GM12878 (cell line): ENCODE measurements around the gene ATP6V0D1. TPM values are rescaled to one million over a fixed set of nuclear protein-coding genes. Genes with fewer than 3 reads are reported as not detected.
A peak's percentile ranks its signal among the peaks of the same experiment; 100 is the strongest.

Experiments
- ATAC-seq: fragments of 200-7000 bp; cut with Tn5 transposase; 3 replicates; pipeline ENCODE4 v1.9.1; 2020; ENCODE audit warnings: mild to moderate bottlenecking, moderate library complexity
- BruUV-seq: library from RNA; stranded (reverse); fragments of 400-500 nt; replicated peaks from 2 replicates; lab custom pipeline; 2021; lab: Mats Ljungman, UMichigan
- CTCF ChIA-PET: fragments of 300-600 bp; sonication (Branson Sonifier 250); formaldehyde crosslinking; extraction: SDS; loops from one replicate; lab custom pipeline; 2021; ENCODE audit warnings: inconsistent platforms; lab: Yijun Ruan, JAX
- POLR2A ChIA-PET: fragments of 350-600 bp; formaldehyde crosslinking; extraction: SDS; loops from one replicate; lab custom pipeline; 2021; ENCODE audit warnings: inconsistent platforms; lab: Charles Lee
- RAD21 ChIA-PET: fragments of 300-600 bp; sonication (Branson Sonifier 250); formaldehyde crosslinking; loops from one replicate; lab custom pipeline; 2023; ENCODE audit warnings: antibody characterized with exemption; ENCODE audit not compliant: unreplicated experiment; lab: Charles Lee
- SMC1A ChIA-PET: fragments of 300-600 bp; sonication (Branson Sonifier 250); formaldehyde crosslinking; loops from one replicate; lab custom pipeline; 2023; ENCODE audit not compliant: unreplicated experiment, uncharacterized antibody; lab: Charles Lee
- DNase-seq: peaks from one replicate; pipeline ENCODE4 v3.0.0-alpha.2; 2011; ENCODE audit warnings: low read depth, low spot score
- FAIRE-seq: peaks from 3 replicates; lab custom pipeline; 2011; peaks lifted over from hg19 to GRCh38; lab: Jason Lieb, UNC
- H2AFZ ChIP-seq: 2 replicates; pipeline ENCODE4 v1.6.0; 2011; ENCODE audit warnings: low read depth, low read length, control low read depth; ENCODE audit not compliant: control insufficient read depth
- H3K27ac ChIP-seq: 2 replicates; pipeline ENCODE4 v1.5.1; 2011; ENCODE audit warnings: control low read depth; ENCODE audit not compliant: control insufficient read depth, insufficient read depth
- H3K27me3 ChIP-seq, 2 experiments: replicated peaks in 1 of 2; 2 replicates each; pipeline versions ENCODE4 v1.6.0 to v1.6.1; 2011; ENCODE audit warnings: low read length in 1 of 2; ENCODE audit not compliant: control insufficient read depth in 2 of 2, insufficient read depth in 2 of 2
- H3K36me3 ChIP-seq, 2 experiments: 2 replicates each; pipeline ENCODE4 v1.5.1; 2011; ENCODE audit warnings: low read length in 1 of 2; ENCODE audit not compliant: control insufficient read depth in 2 of 2, insufficient read depth in 2 of 2
- H3K4me1 ChIP-seq: 2 replicates; pipeline ENCODE4 v1.6.1; 2011; ENCODE audit warnings: mild to moderate bottlenecking, low read length, moderate library complexity, mixed read lengths; ENCODE audit not compliant: control insufficient read depth, insufficient read depth
- H3K4me2 ChIP-seq: 2 replicates; pipeline ENCODE4 v1.6.0; 2011; ENCODE audit warnings: control low read depth; ENCODE audit not compliant: control insufficient read depth, insufficient read depth
- H3K4me3 ChIP-seq: fragments of 200-600 bp; sonication (generic); 2 replicates; pipeline ENCODE4 v1.5.1; 2016
- H3K79me2 ChIP-seq: 2 replicates; pipeline ENCODE4 v1.6.0; 2011; ENCODE audit warnings: low read length; ENCODE audit not compliant: control insufficient read depth, insufficient read depth
- H3K9ac ChIP-seq: 2 replicates; pipeline ENCODE4 v1.8.0; 2011; ENCODE audit warnings: low read length, control low read depth, mixed read lengths; ENCODE audit not compliant: control insufficient read depth, insufficient read depth
- H3K9me3 ChIP-seq: replicated peaks from 3 replicates; pipeline ENCODE4 v1.5.1; 2011; ENCODE audit warnings: mild to moderate bottlenecking, low read length; ENCODE audit not compliant: control insufficient read depth, insufficient read depth
- H4K20me1 ChIP-seq: 2 replicates; pipeline ENCODE4 v1.6.0; 2011; ENCODE audit not compliant: control insufficient read depth, insufficient read depth
- CHD2 ChIP-seq: IDR thresholded peaks from 2 replicates; pipeline ENCODE4 v1.6.1; 2011; ENCODE audit warnings: low read depth, low read length, improper control_type of control experiment, borderline replicate concordance
- DPF2 ChIP-seq: fragments of 450-650 bp; IDR thresholded peaks from 2 replicates; pipeline ENCODE4 v1.6.1; 2017; ENCODE audit warnings: mild to moderate bottlenecking
- HCFC1 ChIP-seq: fragments of 150-350 bp; IDR thresholded peaks from 2 replicates; pipeline ENCODE4 v1.6.1; 2014; ENCODE audit warnings: low read length
- HDGF ChIP-seq: fragments of 450-650 bp; IDR thresholded peaks from 2 replicates; pipeline ENCODE4 v1.6.1; 2016; ENCODE audit warnings: antibody characterized with exemption
- IKZF1 ChIP-seq: fragments of 450-650 bp; conservative IDR thresholded peaks from 2 replicates; pipeline ENCODE4 v1.6.1; 2017; ENCODE audit warnings: antibody characterized with exemption, mild to moderate bottlenecking
- LARP7 ChIP-seq: fragments of 450-650 bp; IDR thresholded peaks from 2 replicates; pipeline ENCODE4 v1.6.1; 2017; ENCODE audit warnings: mild to moderate bottlenecking
- NBN ChIP-seq: fragments of 450-650 bp; IDR thresholded peaks from 2 replicates; pipeline ENCODE4 v1.6.1; 2016
- PAX8 ChIP-seq: fragments of 450-650 bp; IDR thresholded peaks from 2 replicates; pipeline ENCODE4 v1.6.1; 2017; ENCODE audit warnings: mild to moderate bottlenecking, moderate library complexity
- POLR2A ChIP-seq: IDR thresholded peaks from 2 replicates; pipeline ENCODE4 v1.6.1; 2011; ENCODE audit warnings: low read depth, mild to moderate bottlenecking, low read length
- POLR2AphosphoS2 ChIP-seq: IDR thresholded peaks from 2 replicates; pipeline ENCODE4 v1.6.1; 2011; ENCODE audit warnings: low read depth, mild to moderate bottlenecking, low read length, improper control_type of control experiment, moderate library complexity
- RB1 ChIP-seq: fragments of 450-650 bp; formaldehyde crosslinking; IDR thresholded peaks from 2 replicates; pipeline ENCODE4 v1.6.1; 2017; ENCODE audit warnings: mild to moderate bottlenecking, borderline replicate concordance
- SIN3A ChIP-seq: IDR thresholded peaks from 2 replicates; pipeline ENCODE4 v1.6.1; 2012; ENCODE audit warnings: low read depth, low read length, improper control_type of control experiment
- STAT1 ChIP-seq: fragments of 450-650 bp; conservative IDR thresholded peaks from 2 replicates; pipeline ENCODE4 v1.6.1; 2014; ENCODE audit warnings: antibody characterized with exemption, mild to moderate bottlenecking
- STAT3 ChIP-seq: IDR thresholded peaks from 2 replicates; pipeline ENCODE4 v1.6.1; 2011; ENCODE audit warnings: low read depth, low read length, improper control_type of control experiment
- SUPT20H ChIP-seq: IDR thresholded peaks from 2 replicates; pipeline ENCODE4 v1.6.1; 2011; ENCODE audit warnings: low read depth, mild to moderate bottlenecking, low read length, moderate library complexity, borderline replicate concordance; ENCODE audit not compliant: control insufficient read depth
- SUZ12 ChIP-seq: fragments of 200-600 bp; sonication (generic); IDR thresholded peaks from one replicate; pipeline ENCODE4 v1.6.1; 2018; ENCODE audit warnings: antibody characterized with exemption, mild to moderate bottlenecking; ENCODE audit not compliant: unreplicated experiment
- ZNF622 ChIP-seq: fragments of 450-650 bp; IDR thresholded peaks from 2 replicates; pipeline ENCODE4 v1.6.1; 2017; ENCODE audit warnings: mild to moderate bottlenecking, inconsistent platforms
- WGBS: methylation state at CpG from one replicate; pipeline ENCODE4 v1.1.6; 2016; ENCODE audit warnings: low lambda C conversion rate; ENCODE audit not compliant: insufficient replicate concordance, insufficient coverage; ENCODE audit errors: missing lambda C conversion rate; 5-methylcytosine and 5-hydroxymethylcytosine counted together
- in situ Hi-C: fragments of 300-500 bp; cut with MboI; formaldehyde crosslinking; loops from 9 replicates; pipeline ENCODE4 v1.14.3; 2018; ENCODE audit warnings: mixed read lengths
- intact Hi-C: fragments of 100-400 bp; cut with micrococcal nuclease; formaldehyde crosslinking; loops from one replicate; pipeline ENCODE4 v1.14.2; 2022; ENCODE audit not compliant: unreplicated experiment
- polyA plus RNA-seq, 11 experiments: library from polyadenylated mRNA; depleted of rRNA in 4 of 11; unstranded in 6 of 11; stranded (reverse) in 5 of 11; fragments of >200 nt; fragmentation: Nextera tagmentation in 4 of 11; fragmentation: Illumina TruSeq in 1 of 11; extraction: Ambion mirVana in 4 of 11; extraction: Trizol in 1 of 11; gene quantifications; 1 replicate in 1 of 11; 2 replicates in 10 of 11; pipeline versions ENCODE4 v1.2.1 to v1.2.3, GENCODE V29; 2011 to 2016; ENCODE audit warnings: inconsistent platforms in 2 of 11, missing spikeins in 2 of 11, low read depth in 1 of 11
- total RNA-seq, 4 experiments: library from RNA; depleted of rRNA in 3 of 4; stranded (reverse); fragments of >200 nt in 3 of 4; fragmentation: Illumina TruSeq in 1 of 4; extraction: Trizol in 1 of 4; gene quantifications; 2 replicates each; pipeline versions ENCODE4 v1.2.1 to v1.2.3, GENCODE V29; 2013 to 2021
- TF ChIP-seq, protein P1 (sequence below): IDR thresholded peaks from 2 replicates; pipeline ENCODE4 v1.6.1; 2012; ENCODE audit warnings: low read depth, low read length, improper control_type of control experiment
- TF ChIP-seq, protein P2 (sequence below): IDR thresholded peaks from 2 replicates; pipeline ENCODE4 v1.6.1; 2012; ENCODE audit warnings: low read depth, low read length, improper control_type of control experiment
- TF ChIP-seq, protein P3 (sequence below): fragments of 450-650 bp; IDR thresholded peaks from 2 replicates; pipeline ENCODE4 v1.6.1; 2018; ENCODE audit warnings: mild to moderate bottlenecking, low read depth, moderate library complexity; ENCODE audit not compliant: partially characterized antibody

The ATP6V0D1 gene
- total and polyA plus RNA-seq, 10 of the 15 experiments (the other 5 are each of a cell fraction or from before 2014, with no cell fraction given) = 28.1 to 141 (median 70.3) TPM

DNA sequence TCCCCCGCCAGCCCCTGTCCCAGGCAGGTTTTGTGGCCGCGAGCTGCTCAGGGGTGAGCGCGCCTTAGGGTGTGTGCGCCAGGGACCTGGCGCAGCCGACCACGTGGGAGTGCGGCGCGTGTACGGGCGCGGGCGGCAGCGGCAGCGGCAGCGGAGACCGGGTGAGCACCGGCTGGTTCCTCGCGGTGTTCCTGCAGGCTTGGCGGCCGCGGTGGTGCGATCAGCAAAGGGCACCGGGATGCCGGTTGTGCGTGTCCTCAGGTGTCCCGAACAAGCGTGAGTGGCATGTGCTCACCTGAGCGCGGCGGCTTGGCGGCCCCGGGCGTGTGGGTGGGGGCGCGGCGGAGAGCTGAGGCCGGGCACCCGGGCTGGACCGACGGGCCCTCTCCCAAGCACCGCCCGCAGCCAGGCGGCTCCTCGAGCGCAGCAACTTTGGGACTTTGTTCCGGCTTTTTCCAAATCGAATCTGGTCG, 50.4 kb downstream of the ATP6V0D1 start (continued):
- no peak for TF ChIP-seq ZNF622
- peak; percentile 34 for TF ChIP-seq IKZF1
- TF ChIP-seq SUZ12 = peak; percentile 96
- TF ChIP-seq, protein P1, sequence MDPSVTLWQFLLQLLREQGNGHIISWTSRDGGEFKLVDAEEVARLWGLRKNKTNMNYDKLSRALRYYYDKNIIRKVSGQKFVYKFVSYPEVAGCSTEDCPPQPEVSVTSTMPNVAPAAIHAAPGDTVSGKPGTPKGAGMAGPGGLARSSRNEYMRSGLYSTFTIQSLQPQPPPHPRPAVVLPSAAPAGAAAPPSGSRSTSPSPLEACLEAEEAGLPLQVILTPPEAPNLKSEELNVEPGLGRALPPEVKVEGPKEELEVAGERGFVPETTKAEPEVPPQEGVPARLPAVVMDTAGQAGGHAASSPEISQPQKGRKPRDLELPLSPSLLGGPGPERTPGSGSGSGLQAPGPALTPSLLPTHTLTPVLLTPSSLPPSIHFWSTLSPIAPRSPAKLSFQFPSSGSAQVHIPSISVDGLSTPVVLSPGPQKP = no peak
- TF ChIP-seq LARP7 = no peak
- no peak for TF ChIP-seq STAT3
- TF ChIP-seq, protein P2, sequence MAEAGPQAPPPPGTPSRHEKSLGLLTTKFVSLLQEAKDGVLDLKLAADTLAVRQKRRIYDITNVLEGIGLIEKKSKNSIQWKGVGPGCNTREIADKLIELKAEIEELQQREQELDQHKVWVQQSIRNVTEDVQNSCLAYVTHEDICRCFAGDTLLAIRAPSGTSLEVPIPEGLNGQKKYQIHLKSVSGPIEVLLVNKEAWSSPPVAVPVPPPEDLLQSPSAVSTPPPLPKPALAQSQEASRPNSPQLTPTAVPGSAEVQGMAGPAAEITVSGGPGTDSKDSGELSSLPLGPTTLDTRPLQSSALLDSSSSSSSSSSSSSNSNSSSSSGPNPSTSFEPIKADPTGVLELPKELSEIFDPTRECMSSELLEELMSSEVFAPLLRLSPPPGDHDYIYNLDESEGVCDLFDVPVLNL = no peak

DNA sequence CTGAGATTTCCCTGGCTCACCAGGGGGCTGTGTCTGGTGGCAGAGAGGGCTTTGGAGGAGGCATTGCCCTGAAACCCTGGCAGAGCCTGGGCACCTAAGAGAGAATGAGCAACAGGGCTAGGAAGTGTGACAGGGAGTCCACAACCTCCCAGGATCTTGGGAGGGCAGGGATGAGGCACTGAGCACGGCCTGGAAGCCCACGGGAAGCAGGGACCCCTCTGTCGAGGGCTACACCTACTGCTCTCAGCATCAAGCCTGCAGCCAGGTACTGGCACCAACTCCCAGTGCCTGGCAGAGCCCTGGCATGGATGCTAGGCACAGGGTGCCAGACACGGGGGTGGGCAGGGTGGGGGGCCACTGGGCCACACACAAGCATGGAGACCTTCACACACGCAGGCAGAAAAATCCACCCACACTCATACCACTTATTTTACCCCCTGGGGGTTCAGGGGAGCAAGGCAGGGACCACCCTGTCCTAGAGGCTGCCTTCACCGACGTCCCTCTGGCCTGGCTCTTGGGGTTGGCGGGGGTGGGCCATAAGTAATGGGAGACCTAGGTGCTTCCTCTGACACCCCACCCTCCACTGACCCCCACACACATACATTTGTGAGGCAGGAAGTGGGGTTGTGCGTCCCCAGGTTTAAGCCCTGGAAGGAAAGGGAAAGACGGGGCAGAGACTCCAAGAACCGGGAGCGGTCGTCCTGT, 51.0 kb downstream of the ATP6V0D1 start:
- no peak overlapping the region for H3K9ac ChIP-seq
- TF ChIP-seq STAT1 = no peak
- TF ChIP-seq CHD2 = no peak
- no peak for TF ChIP-seq IKZF1
- no peak for TF ChIP-seq SUPT20H
- TF ChIP-seq, protein P3, sequence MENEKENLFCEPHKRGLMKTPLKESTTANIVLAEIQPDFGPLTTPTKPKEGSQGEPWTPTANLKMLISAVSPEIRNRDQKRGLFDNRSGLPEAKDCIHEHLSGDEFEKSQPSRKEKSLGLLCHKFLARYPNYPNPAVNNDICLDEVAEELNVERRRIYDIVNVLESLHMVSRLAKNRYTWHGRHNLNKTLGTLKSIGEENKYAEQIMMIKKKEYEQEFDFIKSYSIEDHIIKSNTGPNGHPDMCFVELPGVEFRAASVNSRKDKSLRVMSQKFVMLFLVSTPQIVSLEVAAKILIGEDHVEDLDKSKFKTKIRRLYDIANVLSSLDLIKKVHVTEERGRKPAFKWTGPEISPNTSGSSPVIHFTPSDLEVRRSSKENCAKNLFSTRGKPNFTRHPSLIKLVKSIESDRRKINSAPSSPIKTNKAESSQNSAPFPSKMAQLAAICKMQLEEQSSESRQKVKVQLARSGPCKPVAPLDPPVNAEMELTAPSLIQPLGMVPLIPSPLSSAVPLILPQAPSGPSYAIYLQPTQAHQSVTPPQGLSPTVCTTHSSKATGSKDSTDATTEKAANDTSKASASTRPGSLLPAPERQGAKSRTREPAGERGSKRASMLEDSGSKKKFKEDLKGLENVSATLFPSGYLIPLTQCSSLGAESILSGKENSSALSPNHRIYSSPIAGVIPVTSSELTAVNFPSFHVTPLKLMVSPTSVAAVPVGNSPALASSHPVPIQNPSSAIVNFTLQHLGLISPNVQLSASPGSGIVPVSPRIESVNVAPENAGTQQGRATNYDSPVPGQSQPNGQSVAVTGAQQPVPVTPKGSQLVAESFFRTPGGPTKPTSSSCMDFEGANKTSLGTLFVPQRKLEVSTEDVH = no peak
- no peak for TF ChIP-seq HCFC1
- TF ChIP-seq RB1 = no peak
- TF ChIP-seq HDGF = no peak
- TF ChIP-seq DPF2 = no peak
- TF ChIP-seq NBN = no peak
- no peak for TF ChIP-seq ZNF622
- no peak for TF ChIP-seq POLR2AphosphoS2
- TF ChIP-seq POLR2A = no peak
- no peak for TF ChIP-seq PAX8
- TF ChIP-seq SIN3A = no peak

More for the DNA sequence above, 51.0 kb downstream of the ATP6V0D1 start:
- BruUV-seq = no TSS peak
- no peaks in the 10 kb centered on the region for H3K79me2 ChIP-seq
- SMC1A ChIA-PET = no interaction called here
- peaks cover 4% of the 10 kb centered on the region; the same call in 1 of the 2 replicates for H3K4me1 ChIP-seq
- no peak for FAIRE-seq
- no peak overlapping the region for H2AFZ ChIP-seq
- H3K9me3 ChIP-seq = no peaks in the 10 kb centered on the region
- no peak overlapping the region for H3K27ac ChIP-seq
- peak overlapping the region; percentile 42; the same call in 1 of the 2 replicates for H3K4me3 ChIP-seq
- POLR2A ChIA-PET = no interaction called here
- CTCF ChIA-PET = interaction anchor here (1.7 to 3.5 kb wide), 3 partner anchors 16 to 90 kb away, joined by 3 to 81 read pairs (median 13); no protein-coding TSS in a partner anchor
- H3K4me2 ChIP-seq = peak overlapping the region; percentile 50; the same call in 1 of the 2 replicates
- H4K20me1 ChIP-seq = no peaks in the 10 kb centered on the region
- H3K36me3 ChIP-seq = no peaks in the 10 kb centered on the region
- peaks cover 12 to 14% of the 10 kb centered on the region in 2 experiments for H3K27me3 ChIP-seq
- intact Hi-C loops (no loop called here), in situ Hi-C loops (no loop called here)
- no peak for DNase-seq
- RAD21 ChIA-PET = interaction anchor here (2.0 kb wide), 1 partner anchor 18 kb away, joined by 18 read pairs; no protein-coding TSS in a partner anchor
- no peak for ATAC-seq
- 11% methylated on average over 13 of the region's 13 CpGs for WGBS
